ENCODE results near the gene HGS.
A peak's percentile ranks its signal among the peaks of the same experiment; 100 is the strongest.

HGS gene

DNA sequence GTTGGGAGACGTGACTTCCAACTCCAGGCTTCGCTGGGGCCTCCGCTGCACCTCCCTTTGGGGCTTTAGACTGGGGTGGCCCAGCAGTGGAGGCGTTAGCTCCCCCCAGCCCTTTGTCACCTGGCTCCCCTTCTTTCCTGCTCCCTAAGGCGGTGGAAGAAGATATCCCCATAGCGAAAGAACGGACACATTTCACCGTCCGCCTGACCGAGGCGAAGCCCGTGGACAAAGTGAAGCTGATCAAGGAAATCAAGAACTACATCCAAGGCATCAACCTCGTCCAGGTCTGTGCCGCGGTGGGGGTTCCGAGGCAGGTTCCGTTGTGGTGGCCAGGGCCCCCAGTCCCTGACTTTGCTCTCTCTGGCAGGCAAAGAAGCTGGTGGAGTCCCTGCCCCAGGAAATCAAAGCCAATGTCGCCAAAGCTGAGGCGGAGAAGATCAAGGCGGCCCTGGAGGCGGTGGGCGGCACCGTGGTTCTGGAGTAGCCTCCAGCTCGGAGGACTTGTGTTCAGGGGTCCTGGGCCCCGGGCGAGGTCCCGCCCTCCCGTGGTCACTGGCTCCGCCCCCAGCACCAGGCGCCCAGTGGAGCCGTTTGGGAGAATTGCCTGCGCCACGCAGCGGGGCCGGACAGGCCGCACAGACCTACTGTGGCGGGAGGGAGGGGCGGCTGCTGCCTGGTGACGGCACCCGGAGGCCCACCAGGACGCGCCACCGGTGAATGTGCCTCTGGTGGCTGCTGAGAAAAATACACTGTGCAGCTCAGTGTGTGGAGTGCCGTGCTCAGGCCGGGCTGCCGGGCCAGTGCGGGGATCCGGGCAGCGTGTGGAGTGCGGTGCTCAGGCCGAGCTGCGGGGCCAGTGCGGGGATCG lies 23.2 kb downstream of the HGS start:
- no peak for DNase-seq

GRCh38 chr17:81707725-81708646 lies 24.2 kb downstream of the HGS start:
- DNase-seq: no peak

GRCh38 chr17:81708739-81709185 lies 25.0 kb downstream of the HGS start:
- DNase-seq: no peak

GRCh38 chr17:81710514-81711308 lies 26.9 kb downstream of the HGS start:
- DNase-seq: peak; percentile 36

GRCh38 chr17:81711814-81712467 lies 28.1 kb downstream of the HGS start, which contains the start of gene SLC25A10:
Gene SLC25A10 (plus strand): TSS chr17:81712284. CDS start chr17:81712427, 143 bp downstream.
- DNase-seq: peak; percentile 86

DNA sequence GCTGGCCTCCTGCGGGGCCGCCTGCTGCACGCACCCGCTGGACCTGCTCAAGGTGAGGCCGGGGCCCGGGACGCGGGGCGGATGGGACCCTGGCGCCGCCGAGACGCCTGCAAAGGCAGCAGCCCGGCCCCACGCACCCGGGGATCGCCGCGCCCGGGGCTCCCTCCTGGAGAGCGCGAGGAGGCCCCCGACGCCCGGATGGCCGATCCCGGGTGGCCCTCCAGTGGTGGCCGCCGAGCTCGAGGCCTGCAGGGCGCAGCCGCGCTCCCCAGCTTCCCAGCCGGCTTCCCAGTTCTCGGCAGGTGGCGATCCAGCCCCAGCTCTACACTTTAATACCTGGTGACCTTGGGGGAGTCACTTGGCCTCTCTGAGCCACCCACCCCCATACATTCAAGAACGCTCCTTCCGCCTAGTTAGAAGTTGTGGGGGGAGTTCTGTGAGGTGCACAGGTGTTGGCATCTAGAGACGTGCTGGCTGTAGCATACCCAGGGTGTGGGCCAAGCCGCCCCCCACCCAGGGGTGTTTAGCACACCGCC lies 28.7 kb downstream of the HGS start:
- DNase-seq: peak; percentile 23

GRCh38 chr17:81713004-81713555 lies 29.3 kb downstream of the HGS start:
- no peak for DNase-seq

- DNase-seq: no peak
These were observed 30.0 kb downstream of the HGS start for GRCh38 chr17:81713556-81714411.

- DNase-seq: no peak
These were observed 30.7 kb downstream of the HGS start for GRCh38 chr17:81714412-81715106.

- DNase-seq: no peak
These were observed 31.5 kb downstream of the HGS start for GRCh38 chr17:81715107-81715871.

- DNase-seq: no peak
These were observed 32.3 kb downstream of the HGS start for GRCh38 chr17:81715872-81716673.

GRCh38 chr17:81716674-81716996 lies 32.8 kb downstream of the HGS start:
- no peak for DNase-seq

GRCh38 chr17:81717049-81717765 lies 33.4 kb downstream of the HGS start:
- DNase-seq: no peak

- no peak for DNase-seq
These were observed 33.9 kb downstream of the HGS start for GRCh38 chr17:81717766-81718089.

- DNase-seq: no peak
These were observed 35.8 kb downstream of the HGS start for GRCh38 chr17:81719410-81720266.

DNA sequence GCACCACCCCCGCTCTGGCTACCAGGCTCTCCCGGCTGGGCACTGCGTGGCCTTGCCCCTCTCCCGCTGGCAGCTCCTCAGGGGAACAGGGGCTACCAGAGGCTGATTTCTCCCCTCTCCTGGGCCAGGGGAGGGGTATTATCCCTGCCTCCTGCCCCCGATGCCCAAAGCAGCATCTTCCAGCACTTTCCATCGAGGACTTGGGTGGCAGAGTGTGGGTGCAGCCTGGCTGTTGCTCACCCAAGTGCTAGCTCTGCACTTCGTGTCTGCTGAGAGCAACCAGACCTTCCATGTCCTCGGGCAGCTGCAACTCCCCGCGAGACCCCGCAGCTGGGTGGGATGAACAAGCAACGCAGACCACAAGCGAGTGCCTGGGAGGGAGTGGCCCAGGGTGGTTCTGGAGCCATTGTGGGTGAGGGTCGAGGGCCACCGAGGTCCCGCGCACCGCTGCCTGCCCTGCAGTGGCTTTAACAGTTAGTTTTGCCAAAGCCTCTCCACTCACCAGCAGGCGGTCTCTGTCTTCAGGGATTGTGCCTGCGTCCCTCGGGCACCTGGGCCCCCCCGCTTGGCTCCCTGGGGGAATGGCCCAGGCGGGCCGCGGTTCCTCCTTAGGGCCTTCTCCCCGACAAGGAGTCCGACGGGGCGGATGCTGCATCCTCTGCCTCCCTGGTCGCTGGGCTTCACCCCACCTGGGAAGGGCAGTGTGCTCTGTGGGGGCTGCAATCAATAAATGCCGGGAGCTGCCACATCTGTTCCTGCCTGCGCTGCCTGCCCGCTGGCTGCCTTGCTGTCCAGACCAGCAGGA lies 36.7 kb downstream of the HGS start:
- DNase-seq: no peak

Measured in suppressor macrophage treated with lipopolysaccharide for 4 hours (primary cell).